ENCODE results near the gene GAL3ST2.

Gene GAL3ST2

DNA sequence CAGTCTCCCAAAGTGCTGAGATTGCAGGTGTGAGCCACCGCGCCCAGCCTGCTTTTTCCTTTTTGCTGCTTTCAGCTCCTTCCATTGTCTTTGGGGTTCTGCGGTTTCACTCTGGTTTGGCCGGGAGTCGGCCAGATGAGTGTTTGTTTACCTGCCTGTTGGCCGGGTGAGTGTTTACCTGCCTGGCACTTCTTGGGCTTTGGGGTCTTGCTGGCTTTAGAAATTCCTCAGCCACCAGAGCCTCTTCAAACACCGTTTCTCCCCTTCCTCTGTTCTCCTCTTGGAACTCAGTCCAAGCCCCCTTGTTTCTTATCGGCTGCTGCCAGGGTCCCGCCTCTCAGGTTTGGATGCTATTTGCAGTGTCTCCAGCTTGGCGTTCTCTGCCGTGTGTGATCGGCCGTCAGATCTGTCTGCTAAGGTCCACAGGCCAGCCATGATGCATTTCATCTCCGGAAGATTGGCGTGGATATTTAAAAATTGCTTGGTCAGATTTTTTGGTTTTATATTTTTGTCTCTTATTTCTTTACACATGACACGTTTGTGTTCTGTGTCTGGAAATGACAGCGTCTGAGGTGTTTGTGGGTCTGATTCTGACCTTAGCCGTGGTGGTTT, 14.2 kb upstream of the GAL3ST2 start:
- TF ChIP-seq RARB (CRISPR knock-in tag; IDR thresholded peaks at IDR 0.05) (no peak), ISL1 (CRISPR knock-in tag; IDR thresholded peaks at IDR 0.05) (no peak), OSR1 (CRISPR knock-in tag; IDR thresholded peaks at IDR 0.05) (no peak), ZNF8 (CRISPR knock-in tag; IDR thresholded peaks at IDR 0.05) (no peak), ZFP30 (CRISPR knock-in tag; IDR thresholded peaks at IDR 0.05) (no peak), GLIS3 (CRISPR knock-in tag; IDR thresholded peaks at IDR 0.05) (no peak), TOX (CRISPR knock-in tag; IDR thresholded peaks at IDR 0.05; ENCODE audit: borderline replicate concordance) (no peak), PPARA (CRISPR knock-in tag; IDR thresholded peaks at IDR 0.05; ENCODE audit: borderline replicate concordance) (no peak), CSDC2 (CRISPR knock-in tag; IDR thresholded peaks at IDR 0.05) (no peak), SNAI2 (CRISPR knock-in tag; IDR thresholded peaks at IDR 0.05) (no peak)
- TF ChIP-seq, protein P1, sequence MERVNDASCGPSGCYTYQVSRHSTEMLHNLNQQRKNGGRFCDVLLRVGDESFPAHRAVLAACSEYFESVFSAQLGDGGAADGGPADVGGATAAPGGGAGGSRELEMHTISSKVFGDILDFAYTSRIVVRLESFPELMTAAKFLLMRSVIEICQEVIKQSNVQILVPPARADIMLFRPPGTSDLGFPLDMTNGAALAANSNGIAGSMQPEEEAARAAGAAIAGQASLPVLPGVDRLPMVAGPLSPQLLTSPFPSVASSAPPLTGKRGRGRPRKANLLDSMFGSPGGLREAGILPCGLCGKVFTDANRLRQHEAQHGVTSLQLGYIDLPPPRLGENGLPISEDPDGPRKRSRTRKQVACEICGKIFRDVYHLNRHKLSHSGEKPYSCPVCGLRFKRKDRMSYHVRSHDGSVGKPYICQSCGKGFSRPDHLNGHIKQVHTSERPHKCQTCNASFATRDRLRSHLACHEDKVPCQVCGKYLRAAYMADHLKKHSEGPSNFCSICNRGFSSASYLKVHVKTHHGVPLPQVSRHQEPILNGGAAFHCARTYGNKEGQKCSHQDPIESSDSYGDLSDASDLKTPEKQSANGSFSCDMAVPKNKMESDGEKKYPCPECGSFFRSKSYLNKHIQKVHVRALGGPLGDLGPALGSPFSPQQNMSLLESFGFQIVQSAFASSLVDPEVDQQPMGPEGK (CRISPR knock-in tag; IDR thresholded peaks at IDR 0.05; ENCODE audit: borderline replicate concordance), result no peak
- TF ChIP-seq, protein P2, sequence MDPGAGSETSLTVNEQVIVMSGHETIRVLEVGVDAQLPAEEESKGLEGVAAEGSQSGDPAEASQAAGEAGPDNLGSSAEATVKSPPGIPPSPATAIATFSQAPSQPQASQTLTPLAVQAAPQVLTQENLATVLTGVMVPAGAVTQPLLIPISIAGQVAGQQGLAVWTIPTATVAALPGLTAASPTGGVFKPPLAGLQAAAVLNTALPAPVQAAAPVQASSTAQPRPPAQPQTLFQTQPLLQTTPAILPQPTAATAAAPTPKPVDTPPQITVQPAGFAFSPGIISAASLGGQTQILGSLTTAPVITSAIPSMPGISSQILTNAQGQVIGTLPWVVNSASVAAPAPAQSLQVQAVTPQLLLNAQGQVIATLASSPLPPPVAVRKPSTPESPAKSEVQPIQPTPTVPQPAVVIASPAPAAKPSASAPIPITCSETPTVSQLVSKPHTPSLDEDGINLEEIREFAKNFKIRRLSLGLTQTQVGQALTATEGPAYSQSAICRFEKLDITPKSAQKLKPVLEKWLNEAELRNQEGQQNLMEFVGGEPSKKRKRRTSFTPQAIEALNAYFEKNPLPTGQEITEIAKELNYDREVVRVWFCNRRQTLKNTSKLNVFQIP (CRISPR knock-in tag; IDR thresholded peaks at IDR 0.05; ENCODE audit: borderline replicate concordance, low read depth), result no peak
- TF ChIP-seq, protein P3, sequence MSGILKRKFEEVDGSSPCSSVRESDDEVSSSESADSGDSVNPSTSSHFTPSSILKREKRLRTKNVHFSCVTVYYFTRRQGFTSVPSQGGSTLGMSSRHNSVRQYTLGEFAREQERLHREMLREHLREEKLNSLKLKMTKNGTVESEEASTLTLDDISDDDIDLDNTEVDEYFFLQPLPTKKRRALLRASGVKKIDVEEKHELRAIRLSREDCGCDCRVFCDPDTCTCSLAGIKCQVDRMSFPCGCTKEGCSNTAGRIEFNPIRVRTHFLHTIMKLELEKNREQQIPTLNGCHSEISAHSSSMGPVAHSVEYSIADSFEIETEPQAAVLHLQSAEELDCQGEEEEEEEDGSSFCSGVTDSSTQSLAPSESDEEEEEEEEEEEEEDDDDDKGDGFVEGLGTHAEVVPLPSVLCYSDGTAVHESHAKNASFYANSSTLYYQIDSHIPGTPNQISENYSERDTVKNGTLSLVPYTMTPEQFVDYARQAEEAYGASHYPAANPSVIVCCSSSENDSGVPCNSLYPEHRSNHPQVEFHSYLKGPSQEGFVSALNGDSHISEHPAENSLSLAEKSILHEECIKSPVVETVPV (CRISPR knock-in tag; IDR thresholded peaks at IDR 0.05), result no peak
- no peak for ATAC-seq

- no peak for ATAC-seq
Observed at GRCh38 chr2:241762933-241763369, 13.7 kb upstream of the GAL3ST2 start.

More at GRCh38 chr2:241762933-241763369, 13.7 kb upstream of the GAL3ST2 start:
- TF ChIP-seq, protein P2 (CRISPR knock-in tag; IDR thresholded peaks at IDR 0.05; ENCODE audit: borderline replicate concordance, low read depth), result no peak
- TF ChIP-seq TCF4 (CRISPR knock-in tag; IDR thresholded peaks at IDR 0.05; ENCODE audit: borderline replicate concordance) (no peak), ZFP3 (CRISPR knock-in tag; IDR thresholded peaks at IDR 0.05) (no peak), TSHZ2 (CRISPR knock-in tag; IDR thresholded peaks at IDR 0.05) (no peak), ZNF70 (CRISPR knock-in tag; IDR thresholded peaks at IDR 0.05) (no peak)

Data from SK-N-SH treated with all-trans-retinoic acid at 6 μM for 48 hours (cell line).